ENCODE data around the gene ANKRD34C. TPM values are rescaled to one million over a fixed set of nuclear protein-coding genes. Genes with fewer than 3 reads are reported as not detected.

ANKRD34C gene
- total and polyA plus RNA-seq, 2 donors (not counting 1 experiment from before 2014, with no cell fraction given), result not detected

GRCh38 chr15:79299841-79300235 is 17.3 kb downstream of the ANKRD34C start:
- no peak overlapping the region for H2AFZ ChIP-seq (ENCODE audit: insufficient read depth, low read depth, low read length, poor library complexity, severe bottlenecking)
- no peak overlapping the region for H3K4me3 ChIP-seq (ENCODE audit: control extremely low read depth in 1 of 5, extremely low read depth in 1 of 5, insufficient read depth in 1 of 5, low read depth in 2 of 5, low read length in 4 of 5)
- no peaks in the 10 kb centered on the region for H3K9me3 ChIP-seq (ENCODE audit: control extremely low read depth in 1 of 3, control insufficient read depth in 2 of 3, insufficient read depth in 1 of 3, low read length in 2 of 3)
- H3K4me1 ChIP-seq (ENCODE audit: control insufficient read depth in 2 of 2, insufficient read depth in 2 of 2, low read length in 2 of 2), result no peaks in the 10 kb centered on the region
- no peaks in the 10 kb centered on the region for H3K9me3 Mint-ChIP-seq (ENCODE audit: insufficient read depth)
- ChIA-PET POLR2A (no interaction called here), CTCF (interaction anchor here (1.0 kb wide), 1 partner anchor 11 kb away, joined by 4 read pairs; the partner anchor contains the start of gene TMED3)
- H4K20me1 ChIP-seq (ENCODE audit: control insufficient read depth, insufficient read depth, low read length, poor library complexity, severe bottlenecking), result no peaks in the 10 kb centered on the region
- no peak for TF ChIP-seq EZH2 (IDR thresholded peaks at IDR 0.05; ENCODE audit: borderline replicate concordance, insufficient read depth, low read depth, low read length, poor library complexity, severe bottlenecking)
- ATAC-seq (ENCODE audit: low read depth), result no peak
- H3K4me1 Mint-ChIP-seq, result no peaks in the 10 kb centered on the region
- no peak overlapping the region for H3K9ac ChIP-seq (ENCODE audit: low read length)
- intact Hi-C loops (cut with micrococcal nuclease), result no loop called here
- no peak overlapping the region for H3K27ac Mint-ChIP-seq
- no peaks in the 10 kb centered on the region for H3K79me2 ChIP-seq (ENCODE audit: control insufficient read depth, insufficient read depth, low read length)
- H3K27me3 Mint-ChIP-seq, result peaks cover 48% of the 10 kb centered on the region
- no peak overlapping the region for H3K27ac ChIP-seq (ENCODE audit: low read length in 2 of 2)
- no peak for DNase-seq
- peaks cover 0 to 17% (median 13%) of the 10 kb centered on the region in 4 experiments for H3K27me3 ChIP-seq (replicated peaks in 1 of 4; ENCODE audit: control extremely low read depth in 1 of 4, control insufficient read depth in 3 of 4, insufficient read depth in 4 of 4, low read length in 3 of 4)
- H3K4me3 Mint-ChIP-seq, result no peak overlapping the region
- H3K4me2 ChIP-seq (replicated peaks; ENCODE audit: low read depth, low read length, poor library complexity, severe bottlenecking), result no peak overlapping the region
- no peaks in the 10 kb centered on the region for H3K36me3 ChIP-seq (replicated peaks in 1 of 2; ENCODE audit: control extremely low read depth in 1 of 2, control insufficient read depth in 1 of 2, extremely low read depth in 1 of 2, insufficient read depth in 2 of 2, low read length in 1 of 2)
- WGBS (ENCODE audit: insufficient coverage), result no CpG with 5 or more reads among the region's 1 CpG

DNA sequence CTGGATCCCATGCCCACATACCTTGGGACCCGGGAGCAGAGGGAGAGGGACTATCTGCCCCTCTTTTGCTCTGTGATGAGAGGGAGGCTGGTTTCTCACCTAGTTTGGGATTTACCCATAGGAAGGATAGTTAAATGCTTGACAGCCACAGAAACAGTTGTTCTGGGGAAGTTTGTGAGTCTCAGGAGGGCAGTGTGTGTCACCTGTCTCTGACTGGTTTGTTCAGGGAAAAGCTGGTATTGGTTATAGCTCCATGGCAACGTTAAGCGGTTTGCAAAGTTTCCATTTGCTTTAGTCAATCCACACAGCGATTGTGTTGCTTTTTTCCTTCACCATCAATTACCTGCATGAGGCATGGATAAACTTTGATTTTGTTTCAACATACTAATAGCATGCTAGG is 24.7 kb downstream of the ANKRD34C start:
- Mint-ChIP-seq H3K27me3 (peaks cover 27% of the 10 kb centered on the region), H3K4me1 (peaks cover 13% of the 10 kb centered on the region), H3K4me3 (no peak overlapping the region), H3K9me3 (ENCODE audit: insufficient read depth) (no peaks in the 10 kb centered on the region), H3K27ac (no peak overlapping the region)
- ATAC-seq (ENCODE audit: low read depth), result no peak
- Histone ChIP-seq H3K27ac (ENCODE audit: low read length in 2 of 2) (no peak overlapping the region), H3K79me2 (ENCODE audit: control insufficient read depth, insufficient read depth, low read length) (peaks cover 11% of the 10 kb centered on the region), H3K36me3 (replicated peaks in 1 of 2; ENCODE audit: control extremely low read depth in 1 of 2, control insufficient read depth in 1 of 2, extremely low read depth in 1 of 2, insufficient read depth in 2 of 2, low read length in 1 of 2) (no peaks in the 10 kb centered on the region), H2AFZ (ENCODE audit: insufficient read depth, low read depth, low read length, poor library complexity, severe bottlenecking) (no peak overlapping the region), H3K9me3 (ENCODE audit: control extremely low read depth in 1 of 3, control insufficient read depth in 2 of 3, insufficient read depth in 1 of 3, low read length in 2 of 3) (no peaks in the 10 kb centered on the region), H3K4me2 (replicated peaks; ENCODE audit: low read depth, low read length, poor library complexity, severe bottlenecking) (no peak overlapping the region), H3K4me1 (ENCODE audit: control insufficient read depth in 2 of 2, insufficient read depth in 2 of 2, low read length in 2 of 2) (peaks cover 11 to 16% of the 10 kb centered on the region in 2 donors), H3K4me3 (ENCODE audit: control extremely low read depth in 1 of 5, extremely low read depth in 1 of 5, insufficient read depth in 1 of 5, low read depth in 2 of 5, low read length in 4 of 5) (no peak overlapping the region), H3K27me3 (replicated peaks in 1 of 4; ENCODE audit: control extremely low read depth in 1 of 4, control insufficient read depth in 3 of 4, insufficient read depth in 4 of 4, low read length in 3 of 4) (peaks cover 0 to 20% (median 5%) of the 10 kb centered on the region in 4 experiments), H4K20me1 (ENCODE audit: control insufficient read depth, insufficient read depth, low read length, poor library complexity, severe bottlenecking) (no peaks in the 10 kb centered on the region), H3K9ac (ENCODE audit: low read length) (no peak overlapping the region)
- TF ChIP-seq EZH2 (IDR thresholded peaks at IDR 0.05; ENCODE audit: borderline replicate concordance, insufficient read depth, low read depth, low read length, poor library complexity, severe bottlenecking), result no peak
- TF ChIP-seq, protein P1, sequence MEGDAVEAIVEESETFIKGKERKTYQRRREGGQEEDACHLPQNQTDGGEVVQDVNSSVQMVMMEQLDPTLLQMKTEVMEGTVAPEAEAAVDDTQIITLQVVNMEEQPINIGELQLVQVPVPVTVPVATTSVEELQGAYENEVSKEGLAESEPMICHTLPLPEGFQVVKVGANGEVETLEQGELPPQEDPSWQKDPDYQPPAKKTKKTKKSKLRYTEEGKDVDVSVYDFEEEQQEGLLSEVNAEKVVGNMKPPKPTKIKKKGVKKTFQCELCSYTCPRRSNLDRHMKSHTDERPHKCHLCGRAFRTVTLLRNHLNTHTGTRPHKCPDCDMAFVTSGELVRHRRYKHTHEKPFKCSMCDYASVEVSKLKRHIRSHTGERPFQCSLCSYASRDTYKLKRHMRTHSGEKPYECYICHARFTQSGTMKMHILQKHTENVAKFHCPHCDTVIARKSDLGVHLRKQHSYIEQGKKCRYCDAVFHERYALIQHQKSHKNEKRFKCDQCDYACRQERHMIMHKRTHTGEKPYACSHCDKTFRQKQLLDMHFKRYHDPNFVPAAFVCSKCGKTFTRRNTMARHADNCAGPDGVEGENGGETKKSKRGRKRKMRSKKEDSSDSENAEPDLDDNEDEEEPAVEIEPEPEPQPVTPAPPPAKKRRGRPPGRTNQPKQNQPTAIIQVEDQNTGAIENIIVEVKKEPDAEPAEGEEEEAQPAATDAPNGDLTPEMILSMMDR (IDR thresholded peaks at IDR 0.05), result no peak
- ChIA-PET POLR2A (no interaction called here), CTCF (interaction anchor here (0.6 kb wide), 1 partner anchor 77 kb away, joined by 3 read pairs; no protein-coding TSS in a partner anchor)
- WGBS (ENCODE audit: insufficient coverage), result 80% methylated on average over 1 of the region's 4 CpGs
- no peak for DNase-seq
- intact Hi-C loops (cut with micrococcal nuclease), result no loop called here

Data from B cell (primary cell).